Lung (tissue), 12 donors: ENCODE results near the gene IL22RA1. TPM values are rescaled to one million over a fixed set of nuclear protein-coding genes. Genes with fewer than 3 reads are reported as not detected.

ENCODE experiments used
- ATAC-seq: fragments of 200-7000 bp; cut with Tn5 transposase; one replicate; pipeline ENCODE4 v1.9.1; 2020; ENCODE audit warnings: moderate number of reproducible peaks; ENCODE audit not compliant: insufficient read depth, low FRiP score
- DNase-seq, 3 donors: peaks; one replicate each; pipeline ENCODE4 v3.0.0-alpha.2; 2013 to 2017
- H3K27ac ChIP-seq, 2 donors: one replicate each; pipeline ENCODE4 v1.5.1; 2013; ENCODE audit warnings: mild to moderate bottlenecking in 2 of 2, moderate library complexity in 2 of 2, control low read depth in 1 of 2, inconsistent platforms in 1 of 2, low read depth in 1 of 2, low read length in 1 of 2
- H3K27me3 ChIP-seq, 3 donors: one replicate each; pipeline ENCODE4 v1.5.1; 2013; ENCODE audit warnings: low read length in 2 of 3; ENCODE audit not compliant: control insufficient read depth in 3 of 3, insufficient read depth in 3 of 3
- H3K36me3 ChIP-seq, 4 donors: one replicate each; pipeline ENCODE4 v1.5.1; 2013; ENCODE audit warnings: low read length in 4 of 4, mild to moderate bottlenecking in 1 of 4, moderate library complexity in 1 of 4; ENCODE audit not compliant: control insufficient read depth in 4 of 4, insufficient read depth in 4 of 4
- H3K4me1 ChIP-seq, 5 donors: one replicate each; pipeline ENCODE4 v1.5.1; 2013; ENCODE audit warnings: low read length in 5 of 5, mild to moderate bottlenecking in 2 of 5, moderate library complexity in 1 of 5; ENCODE audit not compliant: control insufficient read depth in 5 of 5, insufficient read depth in 5 of 5
- H3K4me3 ChIP-seq: one replicate; pipeline ENCODE4 v1.5.1; 2013; ENCODE audit warnings: mild to moderate bottlenecking, control low read depth, moderate library complexity
- H3K9ac ChIP-seq, 2 donors: one replicate each; pipeline ENCODE4 v1.5.1; 2013; ENCODE audit warnings: low read length in 2 of 2, control low read depth in 1 of 2; ENCODE audit not compliant: insufficient read depth in 1 of 2
- H3K9me3 ChIP-seq, 4 donors: one replicate each; pipeline ENCODE4 v1.5.1; 2013; ENCODE audit warnings: low read length in 3 of 4, mild to moderate bottlenecking in 1 of 4, moderate library complexity in 1 of 4; ENCODE audit not compliant: control insufficient read depth in 4 of 4, insufficient read depth in 3 of 4
- CTCF ChIP-seq: IDR thresholded peaks from 2 replicates; pipeline ENCODE4 v1.5.1; 2012; ENCODE audit warnings: mild to moderate bottlenecking; ENCODE audit errors: control extremely low read depth, extremely low read depth
- WGBS, 2 donors: extraction: QIAGEN DNeasy Blood & Tissue Kit; methylation state at CpG; one replicate each; pipeline ENCODE4 v1.1.7; 2013; 5-methylcytosine and 5-hydroxymethylcytosine counted together
- polyA plus RNA-seq, 2 donors: library from polyadenylated mRNA; stranded (reverse); fragments of 200-250 nt; gene quantifications; one replicate each; pipeline ENCODE4 v1.2.1, GENCODE V29; 2013
- total RNA-seq, 2 donors: library from RNA; depleted of rRNA in 1 of 2; stranded (reverse); fragments of >200 nt in 1 of 2; gene quantifications; one replicate each; pipeline ENCODE4 v1.2.1, GENCODE V29; 2014 to 2021
- donor health status: control.
- donor health status: control.
- donor health status: Bipolar disorder and iron deficiency.
- donor health status: healthy.
- donor health status: DM: yes; HTN: yes; CAD: no.

IL22RA1 gene
- total and polyA plus RNA-seq, 4 donors = 0.09 to 1.0 (median 0.23) TPM

- Histone ChIP-seq H3K36me3 (no peaks in the 10 kb centered on the region), H3K4me3 (no peak overlapping the region), H3K9ac (no peak overlapping the region), H3K27ac (no peak overlapping the region), H3K27me3 (no peaks in the 10 kb centered on the region), H3K9me3 (no peaks in the 10 kb centered on the region), H3K4me1 (no peaks in the 10 kb centered on the region)
- no peak for TF ChIP-seq CTCF
- DNase-seq = no peak
- no peak for ATAC-seq
- 70 to 80% methylated on average over 7 of the region's 7 CpGs for WGBS, 2 donors
Measured at GRCh38 chr1:24084050-24084449, 58.9 kb downstream of the IL22RA1 start.

GRCh38 chr1:24082372-24082771, 60.6 kb downstream of the IL22RA1 start:
- WGBS, 2 donors = 92 to 97% methylated on average over 8 of the region's 8 CpGs
- no peak for TF ChIP-seq CTCF
- no peaks in the 10 kb centered on the region for H3K4me1 ChIP-seq
- no peak for ATAC-seq
- no peak overlapping the region for H3K4me3 ChIP-seq
- no peak overlapping the region for H3K27ac ChIP-seq
- H3K27me3 ChIP-seq = no peaks in the 10 kb centered on the region
- H3K36me3 ChIP-seq = no peaks in the 10 kb centered on the region
- no peaks in the 10 kb centered on the region for H3K9me3 ChIP-seq
- no peak overlapping the region for H3K9ac ChIP-seq
- no peak for DNase-seq

GRCh38 chr1:24081190-24081589, 61.8 kb downstream of the IL22RA1 start:
- no peak overlapping the region for H3K9ac ChIP-seq
- no peak overlapping the region for H3K27ac ChIP-seq
- WGBS, 2 donors = 86 to 92% methylated on average over 6 of the region's 6 CpGs
- no peak for TF ChIP-seq CTCF
- no peak overlapping the region for H3K4me3 ChIP-seq
- no peaks in the 10 kb centered on the region for H3K36me3 ChIP-seq
- no peaks in the 10 kb centered on the region for H3K9me3 ChIP-seq
- no peaks in the 10 kb centered on the region for H3K27me3 ChIP-seq
- H3K4me1 ChIP-seq = no peaks in the 10 kb centered on the region
- DNase-seq (no peak), ATAC-seq (no peak)

GRCh38 chr1:24080131-24080530, 62.8 kb downstream of the IL22RA1 start:
- DNase-seq = no peak
- Histone ChIP-seq H3K9me3 (no peaks in the 10 kb centered on the region), H3K36me3 (no peaks in the 10 kb centered on the region), H3K27ac (no peak overlapping the region), H3K4me1 (no peaks in the 10 kb centered on the region), H3K27me3 (no peaks in the 10 kb centered on the region), H3K9ac (no peak overlapping the region), H3K4me3 (no peak overlapping the region)
- no peak for TF ChIP-seq CTCF
- 67 to 70% methylated on average over 10 of the region's 10 CpGs for whole genome bisulfite sequencing, 2 donors
- no peak for ATAC-seq
